PC-9 (cell line): ENCODE results near the gene DDX17.

ENCODE experiments used
- EZH2 ChIP-seq: fragments of 200-600 bp; sonication (generic); IDR thresholded peaks from 2 replicates; pipeline ENCODE4 v1.8.0; 2017; ENCODE audit warnings: antibody characterized with exemption, low read depth
- TF ChIP-seq, protein P1 (sequence below): fragments of 200-600 bp; sonication (generic); conservative IDR thresholded peaks from 2 replicates; pipeline ENCODE4 v1.6.1; 2017; ENCODE audit warnings: mixed run types, antibody characterized with exemption, mild to moderate bottlenecking, moderate library complexity

DNA sequence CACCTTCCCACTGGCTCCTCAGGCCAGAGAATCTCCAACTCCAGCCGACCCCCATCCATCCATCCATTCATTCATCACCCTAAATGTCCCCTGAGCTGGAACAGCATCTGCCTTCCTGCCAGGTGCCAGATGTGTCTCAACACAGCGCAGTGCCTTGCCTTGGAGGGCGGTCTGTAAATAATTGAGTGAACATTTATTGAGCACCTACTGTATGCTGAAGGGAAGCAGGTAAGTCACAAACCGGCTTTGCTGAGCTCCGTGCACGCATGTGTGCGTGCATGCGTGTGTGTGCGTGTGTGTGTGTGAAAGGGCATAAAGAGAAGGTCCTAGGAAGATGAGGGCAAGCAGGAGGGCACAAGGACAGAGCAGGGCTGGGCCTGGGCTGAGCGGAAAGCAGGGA is 61.3 kb downstream of the DDX17 start:
- TF ChIP-seq, protein P1, sequence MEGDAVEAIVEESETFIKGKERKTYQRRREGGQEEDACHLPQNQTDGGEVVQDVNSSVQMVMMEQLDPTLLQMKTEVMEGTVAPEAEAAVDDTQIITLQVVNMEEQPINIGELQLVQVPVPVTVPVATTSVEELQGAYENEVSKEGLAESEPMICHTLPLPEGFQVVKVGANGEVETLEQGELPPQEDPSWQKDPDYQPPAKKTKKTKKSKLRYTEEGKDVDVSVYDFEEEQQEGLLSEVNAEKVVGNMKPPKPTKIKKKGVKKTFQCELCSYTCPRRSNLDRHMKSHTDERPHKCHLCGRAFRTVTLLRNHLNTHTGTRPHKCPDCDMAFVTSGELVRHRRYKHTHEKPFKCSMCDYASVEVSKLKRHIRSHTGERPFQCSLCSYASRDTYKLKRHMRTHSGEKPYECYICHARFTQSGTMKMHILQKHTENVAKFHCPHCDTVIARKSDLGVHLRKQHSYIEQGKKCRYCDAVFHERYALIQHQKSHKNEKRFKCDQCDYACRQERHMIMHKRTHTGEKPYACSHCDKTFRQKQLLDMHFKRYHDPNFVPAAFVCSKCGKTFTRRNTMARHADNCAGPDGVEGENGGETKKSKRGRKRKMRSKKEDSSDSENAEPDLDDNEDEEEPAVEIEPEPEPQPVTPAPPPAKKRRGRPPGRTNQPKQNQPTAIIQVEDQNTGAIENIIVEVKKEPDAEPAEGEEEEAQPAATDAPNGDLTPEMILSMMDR: no peak
- TF ChIP-seq EZH2: no peak
